GM11168 (cell line): ENCODE results near the gene KAZN.

Experiments
- in situ Hi-C: fragments of 300-500 bp; cut with MboI; formaldehyde crosslinking; loops from one replicate; pipeline ENCODE4 v1.12.0; 2022; ENCODE audit warnings: low sequenced_read_pairs; ENCODE audit not compliant: unreplicated experiment

KAZN gene

GRCh38 chr1:15158506-15159165 is 560.2 kb downstream of the KAZN start:
- in situ Hi-C loops = loop anchor here (10.0 kb wide), 1 partner anchor 96 kb away; no protein-coding TSS in a partner anchor

- in situ Hi-C loops = loop anchor here (10.0 kb wide), 1 partner anchor 96 kb away; no protein-coding TSS in a partner anchor
These were observed 560.7 kb downstream of the KAZN start for GRCh38 chr1:15159166-15159555.

- in situ Hi-C loops = no loop called here
These were observed 562.1 kb downstream of the KAZN start for GRCh38 chr1:15160626-15161025.

GRCh38 chr1:15167386-15167785 is 568.9 kb downstream of the KAZN start:
- in situ Hi-C loops = no loop called here
